GM12801 (cell line): ENCODE data around the gene KIRREL3.

Source experiments
- TF ChIP-seq, protein P1 (sequence below): IDR thresholded peaks from one replicate; pipeline ENCODE4 v1.5.1; 2011; ENCODE audit warnings: control low read depth; ENCODE audit not compliant: insufficient read length; ENCODE audit errors: extremely low read depth

The KIRREL3 gene

DNA sequence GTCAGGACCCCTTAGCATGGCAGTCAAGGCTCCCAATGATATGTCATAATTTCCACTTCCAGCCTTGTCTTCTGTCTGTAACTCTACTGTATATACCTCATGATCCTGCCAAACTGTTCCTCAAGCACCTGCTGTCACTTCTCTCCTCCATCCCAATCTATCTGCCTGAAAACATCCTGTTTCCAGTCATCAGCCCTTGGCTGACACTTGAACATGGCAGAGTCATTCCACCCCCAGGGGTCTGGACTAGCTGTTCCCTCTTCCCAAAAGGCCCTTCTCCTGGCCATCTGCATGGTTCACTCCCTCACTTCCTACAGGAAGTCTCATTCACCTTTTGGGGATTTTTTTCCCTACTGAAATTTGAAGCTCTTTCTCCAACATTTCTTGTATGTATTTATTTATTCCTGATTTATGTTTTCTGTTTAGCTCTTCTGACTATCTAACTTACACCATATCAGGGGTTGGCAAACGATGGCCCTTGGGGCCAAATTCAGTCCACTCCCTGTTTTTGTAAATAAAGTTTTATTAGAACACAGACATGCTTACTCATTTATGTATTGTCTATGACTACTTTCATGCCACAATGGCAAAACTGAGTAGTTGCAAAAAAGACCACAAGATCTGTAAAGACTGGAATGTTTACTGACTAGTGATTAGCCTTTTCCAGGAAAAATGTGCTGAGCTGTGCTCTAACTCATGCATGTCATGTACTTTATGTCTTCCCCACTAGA lies 278.4 kb downstream of the KIRREL3 start:
- TF ChIP-seq, protein P1, sequence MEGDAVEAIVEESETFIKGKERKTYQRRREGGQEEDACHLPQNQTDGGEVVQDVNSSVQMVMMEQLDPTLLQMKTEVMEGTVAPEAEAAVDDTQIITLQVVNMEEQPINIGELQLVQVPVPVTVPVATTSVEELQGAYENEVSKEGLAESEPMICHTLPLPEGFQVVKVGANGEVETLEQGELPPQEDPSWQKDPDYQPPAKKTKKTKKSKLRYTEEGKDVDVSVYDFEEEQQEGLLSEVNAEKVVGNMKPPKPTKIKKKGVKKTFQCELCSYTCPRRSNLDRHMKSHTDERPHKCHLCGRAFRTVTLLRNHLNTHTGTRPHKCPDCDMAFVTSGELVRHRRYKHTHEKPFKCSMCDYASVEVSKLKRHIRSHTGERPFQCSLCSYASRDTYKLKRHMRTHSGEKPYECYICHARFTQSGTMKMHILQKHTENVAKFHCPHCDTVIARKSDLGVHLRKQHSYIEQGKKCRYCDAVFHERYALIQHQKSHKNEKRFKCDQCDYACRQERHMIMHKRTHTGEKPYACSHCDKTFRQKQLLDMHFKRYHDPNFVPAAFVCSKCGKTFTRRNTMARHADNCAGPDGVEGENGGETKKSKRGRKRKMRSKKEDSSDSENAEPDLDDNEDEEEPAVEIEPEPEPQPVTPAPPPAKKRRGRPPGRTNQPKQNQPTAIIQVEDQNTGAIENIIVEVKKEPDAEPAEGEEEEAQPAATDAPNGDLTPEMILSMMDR, result no peak

DNA sequence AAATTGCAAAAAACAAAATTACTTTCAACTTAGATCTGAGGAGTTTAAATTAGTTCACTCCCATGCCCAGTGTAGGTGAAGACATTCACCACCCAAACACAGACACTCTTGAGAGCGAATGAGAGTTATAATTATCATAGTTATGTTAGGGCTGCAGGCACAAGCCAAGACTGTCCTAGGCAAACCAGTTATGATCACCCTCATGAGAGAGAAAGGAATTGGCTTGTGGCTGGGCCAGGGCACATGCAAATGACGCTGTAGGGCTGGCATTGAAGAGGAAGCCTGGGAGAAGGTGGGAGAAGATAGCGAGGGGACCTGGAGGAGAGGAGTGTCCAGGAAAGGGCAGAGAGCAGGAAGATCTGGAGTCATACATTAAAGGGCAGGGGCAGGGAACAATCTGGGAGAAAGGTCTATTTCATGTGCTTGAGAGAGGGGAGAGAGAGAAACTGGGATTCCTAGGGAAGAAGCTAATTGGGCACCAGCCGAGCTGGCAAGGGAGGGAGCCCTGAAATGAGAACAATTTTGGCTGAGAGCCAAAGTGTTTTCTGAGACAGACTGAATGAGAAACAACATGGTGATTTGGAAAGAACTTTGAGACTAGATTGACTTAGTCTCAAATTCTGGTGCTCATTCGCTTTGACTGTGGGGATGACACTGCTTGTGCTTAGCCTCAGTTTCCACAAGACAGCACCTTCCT lies 279.9 kb downstream of the KIRREL3 start:
- TF ChIP-seq, protein P1, result no peak

DNA sequence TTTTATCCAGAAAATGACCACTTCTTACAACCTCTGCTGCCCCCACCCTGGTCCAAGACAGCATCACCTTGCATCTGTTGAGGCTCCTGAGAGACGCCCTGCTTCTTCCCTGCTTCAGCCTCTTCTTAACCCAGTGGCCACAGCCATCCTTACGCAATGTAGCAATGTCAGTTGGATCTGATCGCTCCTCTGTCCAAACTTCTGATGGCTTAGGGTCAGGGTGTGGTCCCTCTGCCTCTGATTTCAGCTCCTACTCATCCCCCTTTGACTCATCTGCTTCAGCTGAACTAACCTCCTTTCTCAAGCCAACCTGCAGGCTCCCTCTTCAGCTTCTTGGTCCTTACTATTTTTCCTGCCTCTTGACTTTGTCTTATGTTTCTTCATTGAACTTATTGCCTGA lies 280.8 kb downstream of the KIRREL3 start:
- TF ChIP-seq, protein P1, result no peak

DNA sequence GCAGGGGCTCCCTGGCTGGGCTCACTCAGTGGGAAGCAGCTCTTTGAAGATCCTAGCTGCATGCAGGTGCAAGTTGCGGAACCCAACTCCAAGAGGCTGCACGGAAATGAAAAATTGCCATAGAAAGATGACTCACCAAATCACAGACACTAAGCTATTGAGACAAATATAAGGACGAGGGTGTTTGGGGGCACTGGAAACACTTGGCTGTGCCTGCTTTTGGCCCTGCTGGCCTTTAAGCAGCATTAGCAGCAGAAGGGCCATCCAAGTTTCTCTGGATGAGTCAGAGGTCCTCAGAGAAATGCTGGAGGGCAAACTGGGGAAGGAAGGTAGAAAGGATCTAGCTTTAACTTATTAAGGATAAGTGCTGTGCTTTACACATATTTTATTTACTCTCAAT lies 282.3 kb downstream of the KIRREL3 start:
- TF ChIP-seq, protein P1, result no peak

DNA sequence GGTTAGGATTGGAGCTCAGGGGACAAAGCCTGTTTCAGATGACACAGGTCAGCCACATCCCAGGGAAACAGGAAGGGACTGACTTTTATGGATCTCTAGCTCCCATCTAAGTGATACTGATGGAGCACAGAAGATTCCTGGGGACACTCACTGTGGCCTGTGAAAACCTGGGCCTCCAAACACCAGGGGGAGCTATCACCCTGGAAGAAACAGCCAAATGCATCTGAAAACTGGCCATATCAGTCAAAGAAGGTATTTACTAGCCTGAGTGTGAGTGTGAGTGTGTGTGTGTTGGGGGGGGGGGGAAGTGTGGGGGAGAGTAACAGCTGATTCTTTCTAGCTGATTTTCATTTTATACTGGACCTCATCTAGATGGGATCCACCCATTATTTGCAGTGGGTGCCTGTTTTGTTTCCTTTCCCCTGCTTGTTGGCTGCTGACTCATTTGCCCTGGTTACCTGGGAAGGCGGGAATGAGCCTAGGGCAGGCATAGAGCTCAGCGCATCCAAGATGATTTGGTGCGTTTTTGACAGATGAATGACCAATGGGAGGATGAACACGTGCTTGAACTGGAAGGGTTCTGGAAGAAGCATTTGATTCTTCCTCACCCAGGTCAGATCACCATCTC lies 284.0 kb downstream of the KIRREL3 start:
- TF ChIP-seq, protein P1, result no peak

DNA sequence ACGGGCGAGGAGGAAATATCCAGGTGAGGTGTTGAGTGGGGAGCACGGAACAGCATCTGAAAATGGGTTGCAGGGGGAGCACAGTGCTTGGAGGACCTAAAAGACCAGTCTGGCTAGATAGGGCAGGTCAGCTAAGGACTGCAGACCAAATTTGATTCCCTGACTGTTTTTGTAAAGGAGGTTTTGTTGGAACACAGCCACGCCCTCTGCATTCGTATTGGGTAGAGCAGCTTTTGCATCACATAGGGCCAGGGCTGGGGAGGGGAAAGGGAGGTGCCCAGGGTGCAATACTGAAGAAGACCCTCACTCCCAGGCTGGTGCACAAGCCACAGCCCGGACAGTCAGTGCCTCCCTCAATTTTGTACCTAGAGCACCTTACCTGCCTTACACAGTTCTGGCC lies 286.8 kb downstream of the KIRREL3 start:
- TF ChIP-seq, protein P1, result no peak

DNA sequence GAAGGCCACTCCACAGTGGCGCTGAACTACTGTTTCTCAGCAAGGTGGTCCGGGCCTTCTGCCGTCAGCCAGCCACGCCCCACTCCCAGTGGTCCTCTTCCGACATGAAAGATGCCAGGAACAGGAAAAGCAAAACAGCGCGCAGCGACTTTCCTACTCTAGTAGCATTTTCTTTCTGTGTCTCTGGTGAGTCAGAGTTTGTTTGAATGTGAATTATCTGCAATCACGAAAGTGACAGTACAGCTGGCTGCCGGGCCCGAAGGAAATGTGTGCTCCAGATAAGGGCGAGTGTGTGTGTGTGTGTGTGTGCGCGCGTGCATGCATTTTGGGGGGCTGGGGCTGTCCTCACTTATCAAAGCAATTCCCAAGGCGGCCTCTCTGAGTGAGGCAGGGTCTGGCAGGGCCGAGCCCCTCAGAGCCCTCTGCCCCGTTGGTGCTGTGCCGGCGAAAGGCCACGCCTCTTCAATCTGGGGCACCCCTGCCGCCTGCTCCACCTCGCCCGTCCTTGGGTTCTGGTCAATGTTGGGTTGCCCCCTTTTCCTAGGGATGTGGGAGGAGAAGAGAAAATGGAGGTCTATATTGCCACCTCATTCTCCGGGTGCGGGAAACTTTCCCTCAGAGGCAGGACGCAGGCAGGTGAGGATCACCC lies 288.5 kb downstream of the KIRREL3 start:
- TF ChIP-seq, protein P1, result no peak
